Measurements from ENCODE around the gene ULBP3. TPM values are rescaled to one million over a fixed set of nuclear protein-coding genes. Genes with fewer than 3 reads are reported as not detected.

The ULBP3 gene
- total and polyA plus RNA-seq, 9 of the 15 experiments (the other 6 are each of a cell fraction or from before 2014, with no cell fraction given): 0.25 to 0.33 TPM; not detected in 7

DNA sequence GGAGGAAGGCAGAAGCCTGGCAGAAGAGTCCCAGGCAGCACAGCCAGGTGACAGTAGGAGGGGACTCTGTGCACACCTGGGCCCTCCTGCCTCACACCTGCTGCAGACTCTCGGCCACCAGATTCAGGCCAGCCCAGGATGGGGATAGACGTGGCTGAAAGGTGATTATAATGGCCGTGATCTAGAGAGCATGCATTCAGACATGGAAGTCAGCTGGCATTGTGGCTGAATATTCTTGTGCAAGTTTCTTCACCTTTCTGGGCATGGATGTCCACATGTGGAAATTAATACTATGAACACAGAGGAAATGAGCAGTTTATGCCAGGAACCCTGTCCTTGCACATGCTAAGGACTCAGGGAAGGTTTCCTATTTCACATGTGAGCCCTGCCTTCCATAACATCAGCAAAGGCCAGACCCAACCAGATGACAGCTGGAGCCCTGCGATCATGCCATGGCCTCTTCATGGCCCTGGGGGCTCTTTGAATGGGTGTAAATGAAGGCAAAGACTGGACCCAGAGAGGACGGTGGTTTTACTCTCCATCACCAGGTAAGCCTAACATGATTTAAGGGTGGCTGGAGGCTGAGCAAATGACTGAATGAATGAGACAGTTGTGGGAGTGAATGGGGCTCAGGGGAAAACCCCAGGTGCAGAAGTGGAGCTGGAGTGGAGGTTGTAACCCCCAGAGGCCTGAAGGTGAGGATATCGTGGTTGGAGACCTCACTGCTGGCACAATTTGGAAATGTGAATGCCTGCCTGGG, 40.9 kb downstream of the ULBP3 start:
- no peak overlapping the region for H3K4me3 ChIP-seq
- no peaks in the 10 kb centered on the region for H3K79me2 ChIP-seq (ENCODE audit: control insufficient read depth, insufficient read depth, low read length)
- TF ChIP-seq HNRNPLL (IDR thresholded peaks at IDR 0.05; ENCODE audit: low read depth, low read length, poor library complexity, severe bottlenecking) (no peak), CREBBP (IDR thresholded peaks at IDR 0.05; ENCODE audit: low read depth, low read length) (no peak), CBFA2T2 (conservative IDR thresholded peaks at IDR 0.05) (no peak), NONO (IDR thresholded peaks at IDR 0.05; ENCODE audit: low read depth in 2 of 2, low read length in 1 of 2) (no peak), FOXA1 (IDR thresholded peaks at IDR 0.05; ENCODE audit: borderline replicate concordance) (no peak), ESRRA (IDR thresholded peaks at IDR 0.05; ENCODE audit: borderline replicate concordance, low read depth) (no peak), MIER1 (IDR thresholded peaks at IDR 0.05; ENCODE audit: low read depth) (no peak), HMG20A (CRISPR knock-in tag; conservative IDR thresholded peaks at IDR 0.05) (no peak), CHD2 (IDR thresholded peaks at IDR 0.05; ENCODE audit: low read depth, low read length) (no peak), BCL6 (CRISPR knock-in tag; IDR thresholded peaks at IDR 0.05) (no peak)
- TF ChIP-seq, protein P1, sequence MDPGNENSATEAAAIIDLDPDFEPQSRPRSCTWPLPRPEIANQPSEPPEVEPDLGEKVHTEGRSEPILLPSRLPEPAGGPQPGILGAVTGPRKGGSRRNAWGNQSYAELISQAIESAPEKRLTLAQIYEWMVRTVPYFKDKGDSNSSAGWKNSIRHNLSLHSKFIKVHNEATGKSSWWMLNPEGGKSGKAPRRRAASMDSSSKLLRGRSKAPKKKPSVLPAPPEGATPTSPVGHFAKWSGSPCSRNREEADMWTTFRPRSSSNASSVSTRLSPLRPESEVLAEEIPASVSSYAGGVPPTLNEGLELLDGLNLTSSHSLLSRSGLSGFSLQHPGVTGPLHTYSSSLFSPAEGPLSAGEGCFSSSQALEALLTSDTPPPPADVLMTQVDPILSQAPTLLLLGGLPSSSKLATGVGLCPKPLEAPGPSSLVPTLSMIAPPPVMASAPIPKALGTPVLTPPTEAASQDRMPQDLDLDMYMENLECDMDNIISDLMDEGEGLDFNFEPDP (CRISPR knock-in tag; IDR thresholded peaks at IDR 0.05): no peak
- TF ChIP-seq, protein P2, sequence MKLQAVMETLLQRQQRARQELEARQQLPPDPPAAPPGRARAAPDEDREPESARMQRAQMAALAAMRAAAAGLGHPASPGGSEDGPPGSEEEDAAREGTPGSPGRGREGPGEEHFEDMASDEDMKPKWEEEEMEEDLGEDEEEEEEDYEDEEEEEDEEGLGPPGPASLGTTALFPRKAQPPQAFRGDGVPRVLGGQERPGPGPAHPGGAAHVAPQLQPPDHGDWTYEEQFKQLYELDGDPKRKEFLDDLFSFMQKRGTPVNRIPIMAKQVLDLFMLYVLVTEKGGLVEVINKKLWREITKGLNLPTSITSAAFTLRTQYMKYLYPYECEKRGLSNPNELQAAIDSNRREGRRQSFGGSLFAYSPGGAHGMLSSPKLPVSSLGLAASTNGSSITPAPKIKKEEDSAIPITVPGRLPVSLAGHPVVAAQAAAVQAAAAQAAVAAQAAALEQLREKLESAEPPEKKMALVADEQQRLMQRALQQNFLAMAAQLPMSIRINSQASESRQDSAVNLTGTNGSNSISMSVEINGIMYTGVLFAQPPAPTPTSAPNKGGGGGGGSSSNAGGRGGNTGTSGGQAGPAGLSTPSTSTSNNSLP (IDR thresholded peaks at IDR 0.05; ENCODE audit: borderline replicate concordance, low read depth, low read length): no peak
- TF ChIP-seq, protein P3, sequence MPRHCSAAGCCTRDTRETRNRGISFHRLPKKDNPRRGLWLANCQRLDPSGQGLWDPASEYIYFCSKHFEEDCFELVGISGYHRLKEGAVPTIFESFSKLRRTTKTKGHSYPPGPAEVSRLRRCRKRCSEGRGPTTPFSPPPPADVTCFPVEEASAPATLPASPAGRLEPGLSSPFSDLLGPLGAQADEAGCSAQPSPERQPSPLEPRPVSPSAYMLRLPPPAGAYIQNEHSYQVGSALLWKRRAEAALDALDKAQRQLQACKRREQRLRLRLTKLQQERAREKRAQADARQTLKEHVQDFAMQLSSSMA (CRISPR knock-in tag; IDR thresholded peaks at IDR 0.05): no peak
- 0 out of 2 replicates have a peak, but pooled peaks cover 3% of the 10 kb centered on the region for H4K20me1 ChIP-seq (replicated peaks; ENCODE audit: control insufficient read depth, insufficient read depth, low read length)
- no peaks in the 10 kb centered on the region for H3K36me3 ChIP-seq (ENCODE audit: control insufficient read depth, insufficient read depth, low read length)
- peaks cover 4% of the 10 kb centered on the region for H3K9me1 ChIP-seq (ENCODE audit: control insufficient read depth, insufficient read depth, low read length)
- intact Hi-C loops (cut with micrococcal nuclease): no loop called here
- no peak overlapping the region for H2AFZ ChIP-seq (ENCODE audit: low read depth, low read length)
- no peaks in the 10 kb centered on the region for H3K9me3 ChIP-seq (replicated peaks; ENCODE audit: control insufficient read depth, insufficient read depth, low read depth, low read length)
- peaks cover 39 to 81% of the 10 kb centered on the region in 2 experiments for H3K27me3 ChIP-seq (ENCODE audit: control insufficient read depth in 2 of 2, insufficient read depth in 2 of 2, low read length in 2 of 2)
- H3K9ac ChIP-seq (ENCODE audit: insufficient read depth in 1 of 2, low read depth in 2 of 2, low read length in 2 of 2): no peak overlapping the region
- no peak overlapping the region for H3K27ac ChIP-seq (ENCODE audit: extremely low read depth, low read depth, low read length)
- no TSS peak for BruUV-seq (replicated peaks)
- in situ Hi-C loops (cut with MboI): no loop called here
- CTCF ChIA-PET (ENCODE audit: low intra/inter-chr PET ratio): no interaction called here
- POLR2A ChIA-PET: no interaction called here
- peaks cover 0 to 9% of the 10 kb centered on the region in 2 experiments; a peak in 1 of 5 replicates for H3K4me1 ChIP-seq (replicated peaks in 1 of 2; ENCODE audit: control insufficient read depth in 2 of 2, insufficient read depth in 2 of 2, low read length in 2 of 2)
- FAIRE-seq (no peak), ATAC-seq (no peak), DNase-seq (ENCODE audit: extremely low read depth in 1 of 4, low spot score in 3 of 4) (no peak)
- H3K4me2 ChIP-seq (ENCODE audit: insufficient read depth, low read length): no peak overlapping the region
- WGBS (ENCODE audit: insufficient coverage, low coverage, missing lambda C conversion rate): 1% methylated on average over 6 of the region's 6 CpGs
